COLO829 (cell line): Measurements from ENCODE around the gene PLEKHA7.
"Not testable (repeated sequence)": the region's sequence is repeated elsewhere in the genome, so short reads cannot be mapped to it uniquely, and the experiment has no call there.

Source experiments
- DNase-seq: peaks from one replicate; pipeline ENCODE4 v3.0.0; 2012; ENCODE audit warnings: low spot score

The PLEKHA7 gene

DNA sequence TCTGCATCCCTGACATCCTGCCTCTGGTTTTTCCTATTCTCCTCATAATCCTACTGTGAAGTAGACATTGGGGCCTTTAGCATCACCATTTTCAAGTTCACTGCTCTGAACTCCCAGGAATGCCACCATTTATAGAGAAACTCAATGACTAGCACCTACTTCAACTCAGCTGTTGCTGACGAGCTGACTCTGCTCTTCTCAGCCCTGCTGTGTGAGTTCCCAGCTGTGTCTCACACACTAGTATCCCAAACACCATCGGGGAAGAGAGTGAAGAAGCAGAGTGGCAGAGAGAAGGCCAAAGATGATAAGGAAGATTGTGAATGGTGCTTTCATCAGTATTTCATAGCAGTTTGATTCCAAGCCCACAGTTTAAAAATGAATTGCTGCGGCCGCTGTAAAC is 71.9 kb downstream of the PLEKHA7 start:
- DNase-seq = no peak

DNA sequence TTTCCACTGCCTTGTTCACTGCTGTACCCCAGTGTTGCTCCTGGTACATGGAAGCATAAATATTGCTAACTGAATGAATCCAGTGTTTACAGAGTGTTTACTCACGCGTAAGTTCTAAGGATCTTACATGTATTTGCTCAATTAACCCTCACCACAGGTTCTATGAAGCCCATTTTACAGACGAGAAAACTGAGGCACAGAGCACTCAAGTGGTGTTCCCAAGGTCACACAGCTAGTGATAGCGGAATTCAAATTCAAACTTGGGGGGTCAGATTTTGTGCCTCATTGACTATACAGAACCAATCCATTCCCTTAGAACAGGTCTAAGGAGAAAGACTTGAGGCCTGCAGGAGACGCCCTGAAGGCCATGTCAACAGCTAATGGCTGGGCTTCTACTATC is 72.3 kb downstream of the PLEKHA7 start:
- no peak for DNase-seq

DNA sequence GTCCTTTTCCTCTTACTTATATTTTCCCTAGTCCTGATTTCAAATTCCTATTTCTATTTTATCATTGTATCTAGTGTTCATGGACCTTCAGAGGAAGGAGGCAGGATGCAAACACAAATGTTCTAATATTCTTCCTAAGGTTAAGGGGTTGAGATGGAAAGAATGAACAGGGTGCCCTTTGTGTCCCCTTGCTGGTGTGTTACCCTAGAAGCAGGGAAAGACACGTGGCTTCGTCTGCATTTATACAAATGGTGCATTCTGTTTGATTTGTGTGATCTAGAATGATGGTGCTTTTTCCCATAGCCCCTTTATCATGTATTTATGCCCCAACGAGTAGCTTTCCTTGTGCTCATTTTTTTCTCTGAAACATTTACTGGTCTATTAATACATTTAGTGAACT is 76.2 kb downstream of the PLEKHA7 start:
- peak; percentile 58 for DNase-seq

DNA sequence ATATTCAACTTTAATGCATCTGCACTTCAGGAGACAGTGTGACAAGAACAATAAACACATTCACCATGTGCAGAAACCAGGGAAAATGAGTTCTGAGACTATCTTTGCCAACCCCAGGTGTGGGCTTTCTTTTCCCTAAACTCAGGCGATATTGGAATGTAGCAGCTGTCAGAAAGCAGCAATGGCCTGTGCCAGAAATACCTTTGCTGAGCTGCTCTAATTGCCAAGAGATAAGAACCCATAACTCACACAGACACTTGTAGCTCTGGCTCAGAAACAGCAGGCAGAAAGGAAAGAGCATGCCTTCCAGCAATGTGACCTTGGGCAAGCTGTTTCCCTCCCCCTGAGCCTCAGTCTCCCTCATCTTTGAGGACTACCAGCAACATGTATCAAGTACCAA is 77.6 kb downstream of the PLEKHA7 start:
- DNase-seq = no peak

DNA sequence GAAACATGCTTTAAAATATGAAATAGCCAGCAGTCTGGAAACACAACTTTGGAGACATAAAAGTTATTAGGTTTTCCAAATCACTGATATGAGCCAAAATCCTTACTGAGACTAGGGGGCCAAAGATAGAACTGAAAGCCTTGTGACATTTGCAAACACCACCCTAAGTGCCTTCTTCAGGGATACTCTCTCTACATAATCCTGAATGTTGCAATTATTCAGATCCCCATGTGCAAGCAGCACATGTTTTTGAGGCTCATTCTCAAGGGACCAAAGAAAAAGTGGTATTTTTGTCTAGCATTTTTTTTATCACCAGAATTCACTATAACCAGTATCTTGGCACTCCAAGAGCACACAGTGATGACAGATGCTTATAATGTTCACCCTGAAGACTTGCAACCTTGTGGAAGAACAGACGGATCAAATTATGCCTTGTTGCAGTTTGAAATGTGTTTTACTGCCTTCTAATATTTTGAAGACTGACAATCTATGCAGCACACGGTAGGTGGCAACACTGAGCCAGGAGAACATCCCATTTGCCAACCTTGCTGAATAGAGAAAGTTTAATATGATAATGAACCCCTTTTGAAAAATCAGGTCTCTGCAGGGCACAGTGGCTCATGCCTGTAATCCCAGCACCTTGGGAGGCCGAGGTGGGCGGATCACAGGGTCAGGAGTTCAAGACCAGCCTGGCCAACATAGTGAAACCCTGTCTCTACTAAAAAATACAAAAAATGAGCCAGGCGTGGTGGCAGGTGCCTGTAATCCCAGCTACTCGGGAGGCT is 78.5 kb downstream of the PLEKHA7 start:
- DNase-seq = peak; percentile 57

DNA sequence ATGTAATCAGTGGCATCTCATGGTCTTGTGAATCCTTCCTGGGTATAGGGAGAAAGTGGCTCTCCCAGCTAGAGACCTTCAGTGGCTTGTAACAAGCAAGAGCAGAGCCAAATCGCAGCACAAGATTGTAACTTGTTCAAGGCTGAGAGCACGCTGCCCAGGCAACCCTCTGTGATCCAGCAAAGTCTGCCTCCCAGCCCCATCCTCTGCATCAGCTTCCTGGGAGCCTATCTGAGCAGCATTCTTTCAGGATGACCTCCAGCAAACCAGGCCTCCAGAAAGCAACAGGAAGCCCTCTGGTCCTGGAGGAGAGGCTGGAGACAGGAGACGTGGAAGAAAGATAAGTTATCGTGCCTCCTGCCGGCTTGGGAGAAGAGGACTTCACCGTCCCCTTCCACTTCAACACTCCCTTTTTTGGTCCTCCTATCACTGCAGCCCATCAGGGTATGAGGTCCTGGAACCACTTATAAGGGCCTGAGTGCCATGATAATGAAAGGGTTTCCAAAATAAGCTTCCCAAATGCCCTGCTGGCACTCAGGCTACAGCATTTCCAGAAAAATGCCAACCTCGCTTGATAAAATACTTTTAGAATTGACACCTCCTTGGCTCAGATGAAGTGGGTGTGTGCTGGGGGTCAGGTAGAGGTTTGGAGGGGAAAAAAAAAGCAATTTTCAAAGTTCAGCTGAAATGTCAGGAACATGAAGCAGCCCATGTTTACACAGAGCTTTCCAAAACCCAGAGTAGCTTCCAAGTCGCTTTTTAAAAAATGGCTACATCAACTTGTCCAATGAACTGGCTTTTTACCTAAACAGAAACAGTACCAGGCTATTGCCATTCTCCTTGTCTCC is 80.2 kb downstream of the PLEKHA7 start:
- DNase-seq = no peak

DNA sequence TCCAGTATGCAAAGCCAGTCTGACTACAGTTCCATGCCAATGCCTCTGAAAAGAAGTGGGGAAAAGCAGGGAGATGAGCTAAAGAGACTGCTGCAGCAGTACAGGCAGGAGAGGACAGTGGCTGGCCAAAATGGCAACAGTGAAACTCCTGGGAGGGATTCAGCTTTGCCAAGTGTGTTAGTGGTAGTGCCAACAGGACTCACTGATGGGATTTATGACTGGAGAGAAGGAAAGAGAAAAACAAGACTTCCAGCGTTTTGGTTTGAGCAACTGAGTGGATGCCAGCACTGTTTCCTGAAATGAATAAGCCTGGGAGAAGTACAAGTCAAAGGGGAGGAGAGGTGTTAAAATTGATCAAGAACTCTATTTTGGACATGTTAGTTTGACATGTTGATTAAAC is 80.9 kb downstream of the PLEKHA7 start:
- no peak for DNase-seq

DNA sequence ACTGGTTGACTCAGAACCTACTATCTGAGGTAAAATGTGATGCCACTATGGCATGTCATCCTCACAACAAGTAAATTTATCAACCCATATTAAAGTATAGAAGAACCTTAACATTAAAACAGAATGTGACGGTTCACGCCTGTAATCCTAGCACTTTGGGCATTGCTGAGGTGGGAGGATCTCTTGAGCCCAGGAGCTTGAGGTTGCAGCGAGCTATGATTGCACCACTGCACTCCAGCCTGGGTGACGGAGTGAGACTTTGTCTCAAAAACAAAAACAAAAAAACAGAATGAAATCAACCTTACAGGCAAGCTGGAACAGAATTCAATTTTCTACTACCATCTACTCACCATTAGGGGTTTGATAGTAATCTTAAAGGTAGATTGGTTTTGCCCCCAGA is 86.2 kb downstream of the PLEKHA7 start:
- DNase-seq = no peak

DNA sequence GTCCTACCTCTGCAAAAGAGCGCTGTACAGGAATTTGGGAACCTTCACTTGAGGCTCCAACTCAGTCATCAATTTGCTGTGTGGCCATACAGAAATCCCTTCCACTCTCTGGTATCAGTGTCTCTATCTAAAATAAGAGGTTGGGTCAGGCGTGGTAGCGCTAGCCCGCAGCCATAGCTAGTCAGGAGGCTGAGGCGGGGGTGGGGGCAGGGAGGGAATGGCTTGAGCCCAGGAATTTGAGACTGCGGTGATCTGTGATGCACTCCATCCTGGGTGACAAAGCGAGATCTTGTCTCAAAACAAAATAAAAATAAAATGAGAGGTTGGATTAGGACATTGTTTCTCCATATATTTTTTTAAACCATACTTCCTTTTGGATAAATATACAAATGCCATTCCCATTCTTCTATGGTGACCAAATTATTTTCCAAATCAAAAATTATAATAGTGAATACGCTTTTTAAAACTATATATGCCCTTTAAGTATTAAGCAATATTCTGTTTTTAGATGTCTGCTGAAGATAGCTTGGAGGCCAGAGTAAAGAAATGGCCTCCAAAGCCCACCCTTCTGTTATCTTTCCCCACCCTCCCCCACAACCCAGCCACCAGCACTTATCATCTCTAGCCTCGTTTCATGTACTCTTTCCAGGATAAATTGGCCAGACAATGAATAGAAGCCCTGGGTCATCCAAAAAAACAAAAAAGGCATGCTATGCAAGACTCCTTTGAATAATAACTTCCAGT is 87.2 kb downstream of the PLEKHA7 start:
- no peak for DNase-seq

DNA sequence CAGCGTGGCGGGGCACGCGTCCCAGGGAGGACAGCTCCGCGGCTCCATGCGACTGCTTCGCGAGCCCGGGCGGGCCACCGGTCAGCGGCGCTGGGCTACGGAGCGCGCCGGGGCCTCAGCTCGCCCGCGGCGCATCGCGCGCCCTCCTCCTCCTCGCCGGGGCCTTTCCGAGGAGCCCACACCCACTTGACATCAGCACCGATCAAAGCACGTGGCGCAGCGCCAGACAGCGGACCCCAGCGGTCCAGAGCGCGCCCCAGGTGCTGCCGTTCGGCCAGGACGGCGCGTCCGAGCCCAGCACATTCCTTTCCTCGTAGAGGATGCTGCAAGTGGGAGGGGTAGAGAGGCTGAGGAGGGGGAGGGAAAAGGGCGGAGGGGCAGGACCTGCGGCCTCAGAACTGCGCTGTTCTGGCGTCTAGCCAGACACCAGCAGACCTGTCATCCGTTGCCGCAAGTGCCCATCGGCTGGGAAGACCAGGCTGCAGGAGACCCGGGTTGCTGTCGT is 88.6 kb downstream of the PLEKHA7 start:
- no peak for DNase-seq

DNA sequence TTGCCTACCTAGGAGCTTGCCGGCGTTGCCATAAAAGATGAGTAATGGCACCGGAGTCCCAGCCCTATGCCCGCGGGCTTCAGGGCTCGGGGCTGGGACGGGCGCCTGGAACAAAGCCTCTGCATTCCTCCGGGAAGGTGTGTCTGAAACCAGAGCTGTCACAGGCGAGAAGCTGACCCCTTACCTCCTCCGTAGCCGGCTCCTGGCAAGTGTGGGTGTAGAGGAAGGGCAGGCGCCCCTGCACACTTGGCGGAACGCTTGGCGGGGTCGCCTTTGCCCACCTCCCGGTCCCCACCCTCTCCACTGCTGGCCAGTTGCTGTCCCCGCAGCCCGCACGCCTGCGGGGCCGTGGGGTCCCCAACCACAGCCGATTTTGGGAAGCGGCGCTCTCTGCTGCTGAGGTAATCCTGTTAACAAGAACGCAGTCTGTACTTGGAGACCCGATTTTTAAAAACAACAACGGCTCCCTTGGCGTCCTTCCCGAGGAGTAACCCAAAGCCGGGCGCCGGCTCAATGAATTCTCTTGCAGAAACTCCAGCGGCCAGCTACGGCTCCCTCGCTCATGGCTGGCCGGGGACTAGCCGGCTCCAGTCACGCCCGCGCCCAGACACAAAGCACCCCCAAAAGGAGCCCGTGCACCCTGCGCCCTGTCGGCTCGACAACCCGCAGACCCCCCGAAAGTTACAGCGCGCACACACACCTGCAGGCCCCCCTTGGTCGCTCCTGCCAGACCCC is 89.2 kb downstream of the PLEKHA7 start:
- DNase-seq = peak; percentile 23

DNA sequence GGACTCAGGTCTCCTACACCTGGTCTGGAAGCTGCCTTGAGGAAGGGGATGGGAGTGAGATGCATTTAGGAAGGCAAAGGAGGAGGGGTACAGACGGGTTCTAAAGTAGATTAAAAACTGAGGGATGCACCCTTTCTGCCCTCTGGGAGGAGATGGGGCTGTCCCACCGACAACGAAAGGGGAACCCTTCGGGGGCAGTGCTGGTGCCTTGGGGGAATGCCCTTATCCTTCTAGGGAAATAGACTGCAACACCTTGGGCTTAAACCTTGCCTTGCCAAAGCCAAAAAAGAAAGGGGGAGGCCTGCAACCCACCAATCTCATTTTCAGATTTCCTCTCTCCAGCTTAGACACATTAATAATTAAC is 89.8 kb downstream of the PLEKHA7 start:
- no peak for DNase-seq

DNA sequence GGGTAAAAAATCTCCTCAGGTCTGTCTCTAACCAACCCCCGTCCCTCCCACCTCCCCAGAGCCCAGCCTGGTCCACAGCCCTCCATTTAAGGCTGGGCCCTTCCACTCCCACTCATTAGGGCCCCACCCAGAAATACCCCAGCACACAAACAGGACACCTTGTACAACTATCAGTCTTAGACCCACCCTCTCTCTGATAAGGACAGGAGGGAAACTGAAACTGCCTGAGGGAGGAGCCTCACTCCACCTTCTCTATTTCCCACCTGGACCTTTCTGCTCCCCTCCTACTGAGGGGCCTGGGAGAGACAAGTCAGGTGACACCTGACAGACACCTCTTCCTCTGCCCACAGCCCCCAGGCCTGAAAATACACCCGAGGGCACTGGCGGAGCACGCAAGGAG is 90.2 kb downstream of the PLEKHA7 start:
- DNase-seq = no peak

DNA sequence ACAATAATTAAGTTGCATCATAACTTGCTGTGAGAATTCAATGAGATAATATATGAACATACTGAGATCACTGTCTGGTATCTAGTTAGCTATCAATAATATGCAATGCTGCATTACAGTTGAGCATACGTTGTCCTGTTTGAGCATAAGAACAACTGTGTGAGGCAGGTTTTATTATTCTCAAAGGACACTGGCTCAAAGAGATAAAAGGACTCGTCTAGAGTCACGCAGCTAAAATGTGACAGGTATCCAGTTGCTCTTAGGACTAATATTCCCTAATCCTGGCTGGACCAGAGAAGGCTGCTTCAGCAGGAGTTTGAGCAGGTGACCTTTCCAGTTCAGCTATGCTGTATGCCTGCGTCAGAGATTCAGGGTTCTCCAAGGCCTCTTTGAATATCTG is 92.5 kb downstream of the PLEKHA7 start:
- DNase-seq = no peak

DNA sequence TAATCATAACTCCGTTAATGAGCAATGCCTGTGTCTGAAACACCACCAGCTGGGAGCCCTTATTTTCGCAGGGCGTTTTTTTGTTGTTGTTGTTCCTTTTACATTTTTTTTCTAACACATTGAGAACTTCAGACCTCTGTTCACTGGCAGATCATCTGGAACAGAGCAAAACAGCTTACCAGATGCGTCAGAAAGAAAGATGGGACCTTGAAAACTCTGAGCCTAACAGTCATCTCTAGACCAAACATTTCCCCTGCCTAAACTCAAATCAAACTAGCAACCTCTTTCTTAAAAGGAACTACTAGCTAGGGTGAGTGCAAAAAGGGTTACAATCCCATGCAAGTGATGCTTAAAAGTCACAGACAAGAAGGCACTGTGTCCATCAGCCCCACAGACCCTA is 93.2 kb downstream of the PLEKHA7 start:
- no peak for DNase-seq

DNA sequence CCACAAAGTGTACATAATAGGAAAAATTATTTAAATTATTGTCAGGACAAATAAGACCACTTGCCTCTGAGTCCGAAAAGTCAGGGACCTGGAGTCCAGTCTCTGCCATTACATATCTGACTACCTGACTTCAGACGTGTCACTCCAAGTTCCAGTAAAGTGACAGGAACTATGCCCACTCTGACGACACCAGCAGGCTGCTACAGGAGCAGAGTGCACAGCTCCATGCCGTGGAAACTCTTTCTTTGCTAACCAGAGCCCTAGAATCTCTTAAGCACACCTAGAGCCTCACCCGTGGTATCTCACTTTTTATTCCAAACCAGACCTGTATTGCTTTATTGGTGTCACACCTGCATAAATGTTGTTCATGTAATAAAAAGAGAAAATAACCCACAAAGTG is 93.7 kb downstream of the PLEKHA7 start:
- no peak for DNase-seq

DNA sequence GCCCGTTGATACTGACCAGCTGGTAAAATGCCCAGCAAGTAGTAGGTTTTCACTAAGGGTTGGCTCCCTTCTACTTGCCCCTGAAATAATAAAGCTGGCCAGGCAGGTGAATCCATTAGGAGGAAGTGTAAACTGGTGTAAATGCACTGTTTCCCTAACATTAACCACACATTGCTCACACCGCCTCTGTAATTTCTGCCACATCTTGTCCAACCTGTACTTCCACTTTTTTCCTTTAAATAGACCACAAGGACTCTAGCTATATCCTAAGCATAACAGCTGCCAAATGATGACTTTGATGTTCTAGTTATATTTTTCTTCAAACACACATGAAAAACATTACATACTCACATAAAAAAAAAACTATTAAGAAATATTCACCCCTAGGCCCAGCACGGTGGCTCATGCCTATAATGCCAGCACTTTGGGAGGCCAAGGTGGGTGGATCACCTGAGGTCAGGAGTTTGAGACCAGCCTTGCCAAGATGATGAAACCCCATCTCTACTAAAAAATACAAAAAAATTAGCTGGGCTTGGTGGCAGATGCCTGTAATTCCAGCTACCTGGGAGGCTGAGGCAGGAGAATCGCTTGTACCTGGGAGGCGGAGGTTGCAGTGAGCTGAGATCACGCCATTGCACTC is 95.6 kb downstream of the PLEKHA7 start:
- DNase-seq = not testable (repeated sequence)

DNA sequence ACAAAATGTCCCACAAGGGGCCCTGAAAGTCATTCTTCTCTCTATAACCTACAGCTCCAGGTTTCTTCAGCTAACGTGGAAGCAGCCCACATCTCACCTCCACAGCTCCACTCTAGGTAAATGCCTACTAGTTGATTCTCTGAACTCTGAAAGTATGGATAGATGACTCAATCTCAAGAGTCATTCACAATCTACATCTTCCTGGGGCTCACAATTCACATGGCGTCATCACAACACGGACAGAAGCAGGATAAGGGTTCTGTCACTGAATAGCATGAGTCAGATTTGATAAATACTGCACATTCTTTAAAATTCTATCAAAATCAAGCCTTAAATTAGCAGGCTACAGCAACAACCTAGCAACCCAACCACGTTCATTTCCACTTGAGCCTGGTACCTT is 96.3 kb downstream of the PLEKHA7 start:
- DNase-seq = no peak

DNA sequence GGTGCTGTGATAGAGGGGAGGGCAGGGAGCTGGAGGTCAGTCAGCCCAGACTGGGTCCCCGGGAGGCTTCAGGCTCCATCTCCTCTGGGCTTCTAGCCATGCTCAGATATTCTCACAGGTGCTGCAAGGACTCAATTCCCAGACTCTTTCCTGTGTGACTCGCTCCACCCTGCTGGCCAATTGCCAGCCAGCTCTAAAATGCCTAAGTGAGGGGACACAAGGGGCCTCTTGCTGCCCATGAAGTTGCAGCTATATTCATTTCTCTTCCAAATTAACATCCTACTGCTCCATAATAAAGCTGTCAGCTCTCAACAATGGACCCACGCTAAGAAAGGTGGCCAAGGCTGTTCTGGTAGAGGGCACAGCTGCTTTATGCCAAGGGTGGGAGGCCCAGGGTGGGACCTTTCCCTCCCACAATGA is 101.5 kb downstream of the PLEKHA7 start:
- DNase-seq = no peak

DNA sequence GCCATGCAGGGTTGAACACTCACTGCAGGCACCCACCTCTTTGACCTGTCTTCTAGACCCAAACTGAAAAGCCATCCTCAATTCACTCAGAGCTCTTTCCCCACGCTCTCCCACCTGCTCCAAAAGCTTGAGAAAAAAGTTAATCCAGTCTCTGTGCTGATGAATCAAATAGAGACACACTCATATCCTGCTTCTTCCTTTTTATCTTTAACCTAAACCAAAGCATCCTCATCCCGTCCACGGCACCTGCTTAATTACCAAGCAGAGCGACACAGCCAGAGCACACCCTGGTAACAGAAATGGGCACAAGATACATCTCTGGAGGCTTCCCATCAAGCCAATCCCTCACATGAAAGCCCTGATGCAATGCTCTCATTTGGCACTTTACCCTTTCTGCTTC is 102.6 kb downstream of the PLEKHA7 start:
- DNase-seq = no peak

DNA sequence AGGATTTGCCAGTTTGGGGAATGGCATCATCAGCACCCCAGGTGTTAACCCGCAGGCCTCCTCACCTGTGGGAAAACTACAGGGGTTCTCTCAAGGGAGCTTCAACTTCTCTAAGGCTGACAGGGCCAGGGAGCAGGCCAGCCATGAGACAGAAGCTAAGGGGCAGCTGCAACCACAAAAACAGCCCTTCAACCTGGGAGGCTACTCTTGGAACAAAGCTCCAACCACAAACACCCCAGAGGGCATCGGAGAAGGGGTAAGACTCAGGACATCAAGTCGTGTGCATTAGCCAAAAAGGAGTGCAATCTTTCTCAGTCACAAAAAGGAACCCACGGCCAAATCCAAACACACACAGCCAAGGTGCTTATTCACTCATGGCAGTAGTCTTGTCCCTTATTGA is 103.0 kb downstream of the PLEKHA7 start:
- no peak for DNase-seq
